OCI-LY3 (cell line): ENCODE data around the gene KPNA2.
"Not testable (repeated sequence)": the region's sequence is repeated elsewhere in the genome, so short reads cannot be mapped to it uniquely, and the experiment has no call there.

ENCODE experiments used
- H2AFZ ChIP-seq: fragments of 200-600, 300-600 bp; shearing (Covaris generic); 2 replicates; pipeline ENCODE4 v1.6.0; 2014; ENCODE audit warnings: antibody characterized with exemption, low read depth, low read length
- H3K27ac ChIP-seq: fragments of 200-600, 300-600 bp; sonication (generic); 2 replicates; pipeline ENCODE4 v1.5.1; 2014; ENCODE audit warnings: mild to moderate bottlenecking, low read length, moderate library complexity, mixed read lengths
- H3K27me3 ChIP-seq: fragments of 200-600, 300-600 bp; sonication (generic); 2 replicates; pipeline ENCODE4 v1.6.1; 2014; ENCODE audit warnings: low read depth, low read length, mixed read lengths
- H3K36me3 ChIP-seq: fragments of 200-600, 300-600 bp; sonication (generic); replicated peaks from 2 replicates; pipeline ENCODE3; 2014; ENCODE audit warnings: low read depth, low read length, mixed read lengths
- H3K4me1 ChIP-seq: fragments of 300-600, 200-600 bp; sonication (generic); 2 replicates; pipeline ENCODE4 v1.6.1; 2014; ENCODE audit warnings: low read length, mixed read lengths
- H3K4me2 ChIP-seq: fragments of 200-600, 300-600 bp; sonication (generic); 2 replicates; pipeline ENCODE4 v1.6.1; 2014; ENCODE audit warnings: low read length, mixed read lengths
- H3K4me3 ChIP-seq: fragments of 300-600, 200-600 bp; sonication (generic); 2 replicates; pipeline ENCODE4 v1.5.1; 2014; ENCODE audit warnings: antibody characterized with exemption, mild to moderate bottlenecking, low read length, moderate library complexity
- H3K79me2 ChIP-seq: fragments of 300-600, 200-600 bp; shearing (Covaris generic); 2 replicates; pipeline ENCODE4 v1.6.1; 2014; ENCODE audit warnings: mild to moderate bottlenecking, low read length, mixed read lengths
- H3K9ac ChIP-seq: fragments of 300-600, 200-600 bp; shearing (Covaris generic); 2 replicates; pipeline ENCODE4 v1.6.0; 2014; ENCODE audit warnings: mild to moderate bottlenecking, low read length, moderate library complexity
- H3K9me3 ChIP-seq: fragments of 200-600, 300-600 bp; shearing (Covaris generic); 2 replicates; pipeline ENCODE4 v1.6.1; 2014; ENCODE audit warnings: low read length, mixed read lengths; ENCODE audit not compliant: insufficient read depth
- H4K20me1 ChIP-seq: fragments of 200-600, 300-600 bp; sonication (generic); 2 replicates; pipeline ENCODE4 v1.6.1; 2016; ENCODE audit warnings: low read length, mixed read lengths; ENCODE audit not compliant: insufficient read depth
- EZH2phosphoT487 ChIP-seq: fragments of 200-600 bp; shearing (Covaris generic); IDR thresholded peaks from 2 replicates; pipeline ENCODE4 v1.6.1; 2018; ENCODE audit warnings: antibody characterized with exemption, mixed run types, low read depth
- TF ChIP-seq, protein P1 (sequence below): fragments of 200-600, 300-600 bp; sonication (generic); IDR thresholded peaks from 2 replicates; pipeline ENCODE4 v1.5.1; 2014; ENCODE audit warnings: antibody characterized with exemption, low read length, low read depth

The KPNA2 gene

DNA sequence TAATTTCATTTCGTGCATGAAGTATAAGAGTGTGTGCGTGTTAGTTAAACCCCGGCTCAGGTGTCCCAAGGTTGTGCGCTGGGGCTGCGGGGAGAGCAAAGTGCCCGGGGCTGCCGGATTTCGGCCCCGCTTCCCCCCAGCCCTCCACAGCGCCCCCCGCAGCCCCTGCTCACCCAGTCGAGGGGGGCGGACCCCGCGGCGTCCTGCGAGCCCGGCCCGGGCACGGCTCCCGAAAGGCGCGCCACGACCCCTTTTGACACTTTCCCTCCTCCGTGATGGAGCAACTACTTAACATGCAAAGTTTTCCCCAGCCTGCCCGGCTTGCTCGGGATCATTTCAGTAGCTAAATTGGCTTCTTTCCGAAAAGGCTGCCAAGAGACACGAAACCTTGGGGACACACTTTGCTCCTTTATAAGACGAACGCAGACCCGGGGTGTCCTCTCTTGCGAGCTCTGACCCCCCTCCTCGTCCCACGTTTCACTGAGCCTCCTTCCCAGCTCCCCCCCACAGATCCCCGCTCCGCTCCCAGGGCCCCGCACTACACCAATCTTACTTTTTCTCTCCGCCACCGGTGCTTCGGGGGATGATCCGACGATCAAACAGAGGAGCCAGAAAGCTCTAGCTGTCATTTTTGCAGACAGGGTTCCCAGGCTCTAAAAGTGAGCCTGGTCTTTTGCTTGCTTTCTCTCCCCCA, 39.8 kb upstream of the KPNA2 start:
- Histone ChIP-seq H3K9ac (peak overlapping the region; percentile 53), H4K20me1 (no peaks in the 10 kb centered on the region), H3K27ac (no peak overlapping the region), H3K9me3 (no peaks in the 10 kb centered on the region), H3K4me1 (peaks cover 22% of the 10 kb centered on the region), H3K36me3 (no peaks in the 10 kb centered on the region), H2AFZ (peak overlapping the region; percentile 17; the same call in 1 of the 2 replicates), H3K79me2 (no peaks in the 10 kb centered on the region), H3K27me3 (peaks cover 17% of the 10 kb centered on the region), H3K4me2 (peak overlapping the region; percentile 100), H3K4me3 (peak overlapping the region; percentile 94)
- no peak for TF ChIP-seq EZH2phosphoT487
- TF ChIP-seq, protein P1, sequence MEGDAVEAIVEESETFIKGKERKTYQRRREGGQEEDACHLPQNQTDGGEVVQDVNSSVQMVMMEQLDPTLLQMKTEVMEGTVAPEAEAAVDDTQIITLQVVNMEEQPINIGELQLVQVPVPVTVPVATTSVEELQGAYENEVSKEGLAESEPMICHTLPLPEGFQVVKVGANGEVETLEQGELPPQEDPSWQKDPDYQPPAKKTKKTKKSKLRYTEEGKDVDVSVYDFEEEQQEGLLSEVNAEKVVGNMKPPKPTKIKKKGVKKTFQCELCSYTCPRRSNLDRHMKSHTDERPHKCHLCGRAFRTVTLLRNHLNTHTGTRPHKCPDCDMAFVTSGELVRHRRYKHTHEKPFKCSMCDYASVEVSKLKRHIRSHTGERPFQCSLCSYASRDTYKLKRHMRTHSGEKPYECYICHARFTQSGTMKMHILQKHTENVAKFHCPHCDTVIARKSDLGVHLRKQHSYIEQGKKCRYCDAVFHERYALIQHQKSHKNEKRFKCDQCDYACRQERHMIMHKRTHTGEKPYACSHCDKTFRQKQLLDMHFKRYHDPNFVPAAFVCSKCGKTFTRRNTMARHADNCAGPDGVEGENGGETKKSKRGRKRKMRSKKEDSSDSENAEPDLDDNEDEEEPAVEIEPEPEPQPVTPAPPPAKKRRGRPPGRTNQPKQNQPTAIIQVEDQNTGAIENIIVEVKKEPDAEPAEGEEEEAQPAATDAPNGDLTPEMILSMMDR, result peak; percentile 26; the same call in 1 of the 2 replicates

DNA sequence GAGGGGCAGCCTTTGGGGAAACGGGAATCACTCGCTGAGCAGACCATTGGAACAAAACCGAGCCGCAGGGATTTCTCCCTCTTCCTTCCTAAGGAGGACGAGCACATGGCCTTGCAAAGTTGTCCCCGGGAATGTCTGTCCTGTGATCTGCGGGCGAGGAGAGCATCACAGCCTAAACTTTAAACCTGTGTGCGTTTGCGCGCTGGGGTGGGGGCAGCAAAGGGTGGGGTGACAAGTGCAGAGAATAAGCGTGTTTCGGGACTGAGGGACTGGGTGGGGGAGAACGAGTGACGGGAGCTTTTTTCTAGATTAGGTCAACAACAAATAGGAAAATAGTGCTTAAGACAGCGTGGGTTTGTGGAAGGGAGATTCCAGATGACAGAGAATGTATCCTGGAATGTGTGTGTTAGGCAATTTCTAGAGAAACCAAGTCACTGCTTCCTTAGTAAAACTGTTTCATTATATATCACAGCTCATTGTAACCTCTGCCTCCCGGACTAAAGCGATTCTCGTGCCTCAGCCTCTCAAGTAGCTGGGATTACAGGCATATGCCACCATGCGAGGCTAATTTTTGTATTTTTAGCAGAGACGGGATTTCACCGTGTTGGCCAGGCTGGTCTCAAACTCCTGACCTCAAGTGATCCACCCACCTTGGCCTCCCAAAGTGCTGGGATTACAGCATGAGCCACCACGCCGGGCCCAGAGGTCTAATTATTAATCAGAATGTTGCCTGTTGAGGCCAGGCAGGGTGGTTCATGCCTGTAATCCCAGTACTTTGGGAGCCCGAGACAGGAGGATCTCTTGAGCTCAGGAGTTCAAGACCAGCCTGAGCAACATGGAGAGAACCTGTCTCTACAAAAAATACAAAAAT, 39.0 kb upstream of the KPNA2 start, which contains the start of gene C17orf58:
C17orf58 (minus strand) TSS at position 169 of the 871 bp plus-strand sequence. CDS start 271 bp downstream, outside the sequence.
- not testable (repeated sequence) for H4K20me1 ChIP-seq
- H3K4me2 ChIP-seq, result peak within 1 kb of the TSS; percentile 100
- peak within 1 kb of the TSS; percentile 54; the same call in 1 of the 2 replicates for H2AFZ ChIP-seq

DNA sequence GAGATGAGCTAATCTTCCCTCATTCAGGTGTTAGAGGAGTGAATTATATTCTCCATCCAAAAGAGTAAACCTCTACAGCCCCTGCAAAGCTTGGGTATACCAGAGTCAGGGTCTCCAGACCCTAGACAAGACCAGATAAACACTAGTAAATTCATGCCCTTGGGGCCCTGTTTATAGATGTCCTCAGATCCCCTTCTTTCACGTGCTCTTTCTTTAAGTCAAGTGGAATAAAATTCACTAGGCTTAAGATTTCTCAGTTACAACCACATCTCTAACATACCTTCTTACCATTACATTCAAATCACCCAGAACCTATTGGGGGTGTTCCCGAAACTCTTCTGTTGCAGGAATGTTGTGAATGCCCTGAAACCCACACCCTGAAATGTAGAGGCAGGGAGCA, 37.1 kb upstream of the KPNA2 start:
- Histone ChIP-seq H3K4me2 (no peak overlapping the region), H3K79me2 (no peaks in the 10 kb centered on the region), H3K27ac (no peak overlapping the region), H2AFZ (no peak overlapping the region), H4K20me1 (no peaks in the 10 kb centered on the region), H3K9me3 (no peaks in the 10 kb centered on the region), H3K4me3 (no peak overlapping the region), H3K36me3 (no peaks in the 10 kb centered on the region), H3K4me1 (peaks cover 17% of the 10 kb centered on the region), H3K27me3 (peaks cover 17% of the 10 kb centered on the region), H3K9ac (no peak overlapping the region)
- TF ChIP-seq, protein P1, result no peak
- no peak for TF ChIP-seq EZH2phosphoT487

More for the DNA sequence above, 39.0 kb upstream of the KPNA2 start, which contains the start of gene C17orf58:
- Histone ChIP-seq H3K4me3 (peak within 1 kb of the TSS; percentile 94), H3K27me3 (peaks cover 17% of the 10 kb centered on the region), H3K9ac (peak within 1 kb of the TSS; percentile 53), H3K4me1 (peaks cover 22% of the 10 kb centered on the region)
- not testable (repeated sequence) for H3K27ac ChIP-seq, H3K79me2 ChIP-seq, H3K9me3 ChIP-seq, H3K36me3 ChIP-seq

DNA sequence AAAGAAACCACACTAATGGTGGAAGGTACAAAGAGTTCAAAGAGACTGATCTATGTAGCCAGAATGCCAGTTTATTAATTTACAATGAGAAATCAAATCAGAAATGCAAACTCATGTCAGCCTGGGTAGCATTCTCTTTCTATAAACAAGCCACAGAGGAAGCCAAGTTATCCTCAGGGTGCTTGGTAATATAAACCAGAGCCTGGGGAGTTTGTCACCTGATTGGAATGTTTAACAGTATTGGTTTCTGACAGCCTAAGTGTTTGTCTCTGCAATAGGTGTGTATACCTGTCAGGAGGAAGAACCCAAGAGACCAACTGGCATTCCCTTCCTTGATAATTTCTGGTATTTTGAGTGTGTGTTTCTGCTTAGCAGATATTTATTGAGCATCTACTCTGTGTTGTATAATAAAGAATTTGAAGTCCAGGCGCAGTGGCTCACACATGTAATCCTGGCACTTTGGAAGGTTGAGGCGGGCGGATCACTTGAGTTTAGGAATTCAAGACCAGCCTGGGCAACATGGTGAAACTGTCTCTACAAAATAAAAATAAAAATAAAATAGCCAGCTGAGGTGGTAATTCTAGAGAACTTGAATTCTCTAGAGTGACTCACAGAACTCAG, 36.1 kb upstream of the KPNA2 start:
- Histone ChIP-seq H3K9me3 (no peaks in the 10 kb centered on the region), H3K79me2 (no peaks in the 10 kb centered on the region), H3K27ac (no peak overlapping the region), H4K20me1 (no peaks in the 10 kb centered on the region), H3K4me1 (peaks cover 17% of the 10 kb centered on the region), H2AFZ (no peak overlapping the region), H3K36me3 (no peaks in the 10 kb centered on the region), H3K27me3 (peaks cover 17% of the 10 kb centered on the region), H3K4me2 (no peak overlapping the region), H3K4me3 (no peak overlapping the region), H3K9ac (no peak overlapping the region)
- TF ChIP-seq, protein P1, result no peak
- TF ChIP-seq EZH2phosphoT487, result no peak
